GM21515 (cell line): Measurements from ENCODE around the gene ZBTB17.
"Not testable (repeated sequence)": the region's sequence is repeated elsewhere in the genome, so short reads cannot be mapped to it uniquely, and the experiment has no call there.

Source experiments
- ATAC-seq: cut with Tn5 transposase; IDR thresholded peaks from one replicate; pipeline ENCODE4 v1.9.1; 2021; ENCODE audit not compliant: unreplicated experiment

The ZBTB17 gene

DNA sequence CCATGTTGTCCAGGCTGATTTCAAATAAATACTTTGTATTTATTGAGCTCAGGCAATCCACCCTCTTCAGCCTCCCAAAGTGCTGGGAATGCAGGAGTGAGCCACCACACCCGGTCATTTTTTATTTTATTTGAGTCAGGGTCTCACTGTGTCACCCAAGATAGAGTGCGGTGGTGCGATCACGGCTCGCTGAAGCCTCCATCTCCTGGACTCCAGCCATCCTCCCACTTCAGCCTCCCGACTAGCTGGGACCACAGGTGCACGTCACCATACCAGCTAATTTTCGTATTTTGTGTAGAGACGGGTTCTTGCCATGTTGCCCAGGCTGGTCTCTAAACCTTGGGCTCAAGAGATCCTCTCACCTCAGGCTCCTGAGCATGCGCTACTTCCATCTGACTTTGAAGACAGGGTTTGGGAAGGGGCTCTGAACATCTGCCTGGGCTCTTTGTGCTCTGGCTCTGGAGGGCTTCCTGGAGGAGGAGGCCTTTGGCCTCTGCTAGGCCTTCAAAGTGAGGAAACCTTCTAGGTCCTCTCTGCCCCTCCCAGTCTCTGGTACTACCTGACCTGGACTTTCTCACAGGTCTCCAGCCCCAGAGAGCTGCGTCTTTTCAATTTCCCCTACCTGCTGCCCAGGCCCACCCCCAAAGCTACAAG, 36.2 kb upstream of the ZBTB17 start:
- no peak for ATAC-seq

DNA sequence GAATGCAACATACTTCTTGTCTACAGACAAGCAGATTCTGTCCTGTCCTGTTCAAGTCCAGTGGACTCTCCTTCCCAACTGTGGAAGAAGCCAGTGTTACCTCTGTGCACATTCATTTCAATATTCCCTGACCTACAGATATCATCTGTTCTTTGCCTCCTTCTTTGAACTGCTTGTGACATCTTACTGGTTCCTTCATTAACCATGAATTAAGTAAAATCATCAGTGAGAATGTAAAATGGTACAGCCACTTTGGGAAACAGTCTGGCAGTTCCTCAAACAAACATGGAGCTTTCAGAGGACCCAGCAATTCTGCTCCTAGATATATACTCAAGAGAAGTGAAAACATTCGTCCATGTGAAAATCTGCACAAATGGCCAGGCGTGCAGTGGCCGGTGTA, 34.9 kb upstream of the ZBTB17 start:
- no peak for ATAC-seq

DNA sequence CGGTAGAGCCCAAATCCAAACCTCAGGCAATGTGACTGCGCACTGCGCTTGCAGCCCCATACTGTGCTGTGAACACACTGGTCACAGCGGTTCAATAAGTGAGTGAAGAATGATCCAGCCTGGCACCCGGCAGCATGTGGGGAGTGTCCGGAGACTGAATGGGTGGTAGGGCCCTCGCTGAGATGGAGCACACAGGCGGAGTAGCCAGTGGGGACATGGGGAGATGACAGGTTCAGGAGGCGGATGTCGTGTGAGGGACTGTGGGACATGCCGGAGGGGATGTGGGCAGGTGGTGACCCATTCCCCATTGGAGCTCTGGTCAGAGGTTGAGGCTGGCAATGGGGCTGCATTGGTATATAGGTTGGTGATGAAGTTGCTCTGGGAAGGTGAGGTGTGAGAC, 33.8 kb upstream of the ZBTB17 start:
- no peak for ATAC-seq

DNA sequence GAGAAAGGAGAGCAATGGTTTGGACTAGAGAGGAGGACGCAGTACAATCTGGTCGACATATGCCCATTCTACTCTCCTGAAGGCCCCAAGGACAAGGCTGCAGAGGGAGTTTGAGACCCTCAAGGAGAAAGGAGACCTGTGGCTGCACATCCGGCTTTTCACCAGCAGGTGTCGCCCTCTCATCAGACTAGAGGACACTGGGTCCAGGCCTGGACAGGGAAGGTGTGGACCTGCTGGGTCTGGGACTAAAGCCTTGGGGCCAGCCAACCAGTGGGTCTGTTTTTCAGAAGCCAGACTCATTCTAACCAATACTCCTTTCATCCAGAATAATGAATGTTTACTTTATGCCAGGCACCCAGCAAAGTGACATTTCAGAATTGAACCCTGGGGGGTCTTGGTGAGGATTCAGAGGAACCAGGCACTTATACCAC, 33.1 kb upstream of the ZBTB17 start:
- ATAC-seq: no peak

DNA sequence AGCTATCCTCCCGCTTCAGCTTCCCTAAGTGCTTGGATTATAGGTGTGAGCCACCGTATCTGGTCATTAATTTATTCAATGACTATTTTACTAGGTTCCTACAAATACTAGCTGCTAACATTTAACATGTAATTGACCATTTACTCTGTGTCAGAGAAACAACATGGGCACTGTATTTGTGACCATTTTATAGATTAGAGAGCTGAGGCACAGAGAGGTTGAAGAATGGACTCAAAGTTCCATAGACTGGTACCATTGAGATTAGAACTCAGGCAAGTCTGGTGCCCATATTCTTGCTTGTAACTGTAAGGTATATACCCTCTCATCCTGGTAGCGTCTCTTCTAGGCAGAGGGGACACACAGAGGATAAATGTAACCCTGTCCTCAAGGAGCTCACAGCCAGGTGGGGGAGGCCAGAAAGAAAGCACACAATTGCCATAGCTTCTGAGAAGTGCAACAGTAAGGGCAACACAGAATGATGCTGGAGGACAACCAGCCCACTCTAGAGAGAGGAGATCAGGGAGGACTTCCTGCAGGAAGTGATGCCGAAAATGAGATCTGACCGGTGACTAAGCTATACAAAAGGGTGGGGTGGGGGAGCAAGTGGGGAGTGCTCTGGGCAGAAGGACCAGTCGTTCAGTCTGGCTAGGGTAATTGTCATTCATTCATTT, 31.9 kb upstream of the ZBTB17 start:
- ATAC-seq: no peak

DNA sequence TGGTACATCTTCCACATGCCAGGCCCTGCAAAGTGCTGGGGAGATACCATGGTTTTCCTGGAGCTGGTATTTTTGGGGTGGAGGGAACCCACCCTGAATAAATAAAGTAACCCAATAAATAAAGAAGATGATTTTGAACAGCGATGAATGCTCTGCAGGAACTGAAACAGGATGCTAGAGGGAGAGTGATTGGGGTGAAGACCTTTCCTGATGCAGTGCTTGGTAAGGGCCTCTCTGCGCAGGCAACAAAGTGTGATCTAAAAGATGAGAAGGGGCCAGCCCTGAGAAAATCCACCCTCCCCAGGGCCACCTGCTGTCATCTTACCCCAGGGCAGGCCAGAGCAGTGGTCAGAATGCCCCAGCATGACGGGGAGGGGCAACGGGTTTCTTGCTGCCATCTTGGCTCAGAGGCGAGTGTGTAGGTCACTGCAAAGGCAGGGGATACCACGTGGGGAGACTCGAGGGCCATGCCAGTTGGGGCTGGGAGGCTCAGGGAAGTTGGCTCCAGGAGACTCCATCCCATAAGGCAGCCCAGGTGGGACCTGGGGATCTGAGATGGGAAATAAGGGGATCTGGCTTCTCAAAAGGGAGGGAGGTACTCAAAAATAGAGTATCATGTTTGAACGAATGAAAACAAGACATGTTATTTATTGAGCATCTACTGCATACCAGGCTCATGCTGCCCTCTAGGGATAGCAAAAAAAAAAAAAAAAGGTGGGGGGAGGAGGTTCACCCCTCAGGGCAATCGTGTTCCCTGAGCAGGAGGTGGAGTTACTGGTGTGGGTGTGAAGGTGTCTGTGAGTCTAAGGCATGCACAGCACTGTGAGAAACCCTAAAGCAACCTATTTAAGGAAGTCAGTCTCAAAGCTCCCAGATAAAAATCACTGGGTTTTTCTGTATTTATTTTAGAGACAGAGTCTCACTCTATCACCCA, 30.9 kb upstream of the ZBTB17 start:
- ATAC-seq: no peak

DNA sequence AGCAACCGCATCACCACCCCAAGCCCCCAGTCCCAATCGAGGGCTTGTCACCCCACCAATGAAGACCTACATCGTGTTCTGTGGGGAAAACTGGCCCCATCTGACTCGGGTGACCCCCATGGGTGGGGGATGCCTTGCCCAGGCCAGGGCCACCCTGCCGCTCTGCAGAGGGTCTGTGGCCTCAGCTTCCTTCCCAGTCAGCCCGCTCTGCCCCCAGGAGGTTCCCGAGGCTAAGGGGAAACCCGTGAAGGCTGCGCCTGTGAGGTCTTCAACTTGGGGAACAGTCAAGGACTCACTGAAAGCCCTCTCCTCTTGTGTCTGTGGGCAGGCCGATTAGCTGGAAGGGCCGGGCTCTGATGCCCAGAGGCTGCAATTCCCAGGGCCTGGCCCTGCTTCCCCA, 30.1 kb upstream of the ZBTB17 start:
- no peak for ATAC-seq

DNA sequence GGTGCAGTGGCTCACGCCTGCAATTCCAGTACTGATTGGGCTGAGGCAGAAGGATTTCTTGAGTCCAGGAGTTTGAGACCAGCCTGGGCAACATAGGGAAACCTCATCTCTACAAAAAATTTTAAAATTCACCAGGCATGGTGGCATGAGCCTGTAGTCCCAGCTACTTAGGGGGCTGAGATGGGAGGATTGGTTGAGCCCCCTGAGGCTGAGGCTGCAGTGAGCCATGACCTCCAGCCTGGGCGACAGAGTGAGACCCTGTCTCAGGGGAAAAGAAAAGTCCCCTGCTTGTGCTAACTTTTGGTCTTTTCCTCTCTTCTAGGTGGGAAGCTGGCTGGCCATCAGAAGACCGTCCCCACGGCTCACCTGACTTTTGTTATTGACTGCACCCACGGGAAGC, 29.7 kb upstream of the ZBTB17 start:
- no peak for ATAC-seq

DNA sequence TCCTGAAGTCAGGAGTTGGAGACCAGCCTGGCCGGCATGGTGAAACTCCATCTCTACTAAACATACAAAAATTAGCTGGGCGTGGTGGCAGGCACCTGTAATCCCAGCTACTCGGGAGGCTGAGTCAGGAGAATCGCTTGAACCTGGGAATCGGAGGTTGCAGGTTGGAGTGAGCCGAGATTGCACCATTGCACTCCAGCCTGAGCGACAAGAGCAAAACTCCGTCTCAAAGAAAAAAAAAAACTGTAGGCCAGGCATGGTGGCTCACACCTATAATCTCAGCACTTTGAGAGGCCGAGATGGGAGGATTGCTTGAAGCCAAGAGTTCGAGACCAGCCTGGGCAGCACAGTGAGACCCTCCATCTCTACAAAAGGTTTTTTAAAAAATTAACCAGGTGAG, 25.4 kb upstream of the ZBTB17 start:
- ATAC-seq: not testable (repeated sequence)

DNA sequence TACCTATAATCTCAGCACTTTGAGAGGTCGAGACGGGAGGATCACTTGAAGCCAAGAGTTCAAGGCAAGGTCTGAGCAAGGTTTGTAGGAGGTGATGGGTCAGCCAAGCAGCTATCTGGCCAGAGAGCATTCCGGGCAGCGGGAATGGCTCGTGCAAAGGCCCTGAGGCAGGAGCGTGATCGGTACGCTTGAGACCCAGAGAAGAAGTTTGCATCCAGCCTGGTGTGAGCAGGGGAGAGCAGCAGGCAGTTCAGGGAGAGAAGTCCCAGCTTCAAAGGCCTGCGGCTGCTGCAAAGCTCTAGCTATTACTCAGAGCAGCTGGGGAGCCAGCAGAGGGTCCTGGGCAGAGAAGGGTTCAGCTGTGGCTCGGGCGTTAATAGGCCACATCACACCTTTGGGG, 23.0 kb upstream of the ZBTB17 start:
- ATAC-seq: no peak

DNA sequence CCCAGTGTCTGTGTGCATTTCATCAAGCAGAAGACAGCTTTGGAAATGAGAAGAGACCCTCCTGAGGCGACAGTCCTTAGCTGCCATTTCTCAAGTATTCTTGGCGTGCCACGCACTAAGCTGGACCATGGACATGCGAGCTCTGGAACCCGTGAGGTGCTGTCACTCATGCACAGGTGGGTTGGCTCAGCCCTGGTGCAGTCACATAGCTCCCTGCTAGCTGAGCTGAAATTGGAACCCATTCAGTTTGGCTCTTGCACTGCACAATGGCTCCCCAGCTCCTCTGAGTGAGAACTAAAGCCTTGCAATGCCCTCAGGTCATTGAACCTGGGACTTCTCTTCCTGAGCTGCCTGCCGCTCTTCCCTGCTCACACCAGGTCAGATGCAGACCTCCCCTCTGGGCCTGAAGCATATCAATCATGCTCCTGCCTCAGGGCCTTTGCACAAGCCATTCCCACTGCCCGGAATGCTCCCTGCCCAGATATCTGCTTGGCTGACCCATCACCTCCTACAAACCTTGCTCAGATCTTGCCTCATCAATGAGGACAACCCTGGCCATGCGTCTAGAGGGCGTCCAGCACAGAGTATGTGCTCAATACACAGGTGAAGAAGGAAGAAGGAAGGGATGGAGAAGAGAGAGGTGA, 21.9 kb upstream of the ZBTB17 start:
- ATAC-seq: no peak

DNA sequence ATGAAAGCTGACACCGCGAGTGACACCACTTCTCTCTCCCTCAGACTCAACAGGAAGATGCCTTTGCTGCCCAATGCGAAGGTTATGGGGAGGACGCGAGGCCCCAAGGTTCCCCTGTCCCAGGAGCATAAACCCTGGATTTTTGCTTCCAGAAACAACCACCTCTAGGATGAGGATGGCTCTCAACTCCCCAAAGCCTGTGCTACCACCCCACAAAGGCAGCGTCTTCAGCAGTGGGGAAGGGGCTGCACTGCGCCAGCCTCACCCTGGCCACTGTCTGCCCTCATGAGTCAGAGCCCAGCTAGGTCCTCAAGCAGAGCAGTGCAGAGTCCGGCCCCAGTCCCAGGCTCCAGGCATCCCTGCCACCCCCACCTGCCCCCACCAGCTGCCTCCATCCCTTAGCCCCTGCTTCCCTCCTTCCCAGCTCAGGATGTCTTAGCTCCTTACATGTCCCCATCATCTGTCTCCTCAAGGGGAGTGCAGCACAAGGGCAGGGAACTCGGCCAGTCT, 21.2 kb upstream of the ZBTB17 start:
- no peak for ATAC-seq

DNA sequence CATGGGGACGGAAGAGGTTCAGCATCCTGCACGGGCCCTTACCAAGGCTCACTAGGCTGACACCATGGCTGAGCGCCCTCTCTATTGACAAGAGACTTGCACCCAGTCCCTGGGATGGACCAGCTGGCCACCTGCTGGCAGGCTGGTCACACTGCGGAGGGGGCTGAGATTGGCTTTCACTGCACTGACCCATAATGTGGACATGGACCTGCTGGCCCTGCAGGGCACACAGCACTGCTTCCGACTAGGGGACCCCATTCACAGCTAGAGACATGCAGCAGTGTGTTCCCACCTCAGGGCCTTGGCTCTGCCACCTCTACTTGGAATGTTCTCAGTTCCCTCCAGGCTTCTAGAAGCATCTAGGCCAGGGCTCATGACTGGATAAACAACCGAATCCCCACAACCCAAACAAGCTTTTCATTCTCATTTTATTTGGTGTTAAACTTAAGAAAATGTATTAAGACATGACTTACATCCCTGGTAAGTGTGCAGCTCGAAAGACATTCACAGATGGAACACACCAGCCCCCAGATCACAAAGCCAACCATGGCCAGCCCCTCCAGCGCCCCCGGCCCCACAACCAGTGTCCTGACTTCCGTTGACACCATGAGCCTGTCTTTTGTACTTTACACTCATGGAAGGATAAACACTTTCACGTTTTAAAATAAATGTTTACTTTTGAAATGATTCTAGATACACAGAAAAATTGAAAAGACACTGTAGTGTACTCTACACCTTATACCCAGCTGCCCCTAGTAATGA, 18.9 kb upstream of the ZBTB17 start:
- ATAC-seq: no peak

DNA sequence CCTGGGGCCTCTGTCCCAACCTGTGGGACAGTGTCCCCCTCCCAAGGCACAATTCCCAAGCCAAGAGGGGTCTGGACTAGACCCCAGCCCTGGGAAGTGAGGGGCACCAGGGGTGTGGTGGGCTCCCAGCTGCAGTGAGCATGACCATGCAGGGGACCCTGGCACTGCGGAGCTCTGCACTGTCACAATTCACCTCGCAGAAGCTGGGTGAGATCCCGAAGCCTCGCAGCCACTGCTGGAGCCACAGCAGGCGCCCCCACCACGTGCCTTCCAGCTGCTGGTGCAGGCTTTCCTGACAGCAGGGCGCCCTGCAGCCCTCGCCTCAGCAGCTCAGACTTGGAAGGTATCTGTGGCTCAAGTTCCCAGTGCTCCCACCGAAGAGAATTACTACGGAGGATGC, 18.2 kb upstream of the ZBTB17 start:
- no peak for ATAC-seq

DNA sequence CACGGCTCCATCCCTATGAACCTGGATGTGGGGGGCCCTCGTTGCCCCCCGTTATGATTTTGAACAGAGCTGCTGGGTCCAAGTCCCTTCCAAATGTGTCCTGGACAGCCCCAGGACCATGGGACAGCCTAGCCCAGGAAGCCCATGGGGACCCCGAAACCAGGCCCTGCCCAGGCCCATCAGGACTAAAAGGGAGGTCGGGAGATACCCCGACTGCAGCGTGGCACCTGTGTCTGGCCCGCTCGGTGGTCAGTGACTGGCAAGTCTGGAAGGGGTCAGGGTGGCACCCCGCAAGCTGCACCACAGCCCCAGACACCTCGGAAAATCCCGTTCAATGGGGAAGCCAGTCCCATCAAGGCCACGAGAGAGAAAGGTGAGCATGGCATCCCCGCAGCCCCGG, 17.8 kb upstream of the ZBTB17 start:
- no peak for ATAC-seq

DNA sequence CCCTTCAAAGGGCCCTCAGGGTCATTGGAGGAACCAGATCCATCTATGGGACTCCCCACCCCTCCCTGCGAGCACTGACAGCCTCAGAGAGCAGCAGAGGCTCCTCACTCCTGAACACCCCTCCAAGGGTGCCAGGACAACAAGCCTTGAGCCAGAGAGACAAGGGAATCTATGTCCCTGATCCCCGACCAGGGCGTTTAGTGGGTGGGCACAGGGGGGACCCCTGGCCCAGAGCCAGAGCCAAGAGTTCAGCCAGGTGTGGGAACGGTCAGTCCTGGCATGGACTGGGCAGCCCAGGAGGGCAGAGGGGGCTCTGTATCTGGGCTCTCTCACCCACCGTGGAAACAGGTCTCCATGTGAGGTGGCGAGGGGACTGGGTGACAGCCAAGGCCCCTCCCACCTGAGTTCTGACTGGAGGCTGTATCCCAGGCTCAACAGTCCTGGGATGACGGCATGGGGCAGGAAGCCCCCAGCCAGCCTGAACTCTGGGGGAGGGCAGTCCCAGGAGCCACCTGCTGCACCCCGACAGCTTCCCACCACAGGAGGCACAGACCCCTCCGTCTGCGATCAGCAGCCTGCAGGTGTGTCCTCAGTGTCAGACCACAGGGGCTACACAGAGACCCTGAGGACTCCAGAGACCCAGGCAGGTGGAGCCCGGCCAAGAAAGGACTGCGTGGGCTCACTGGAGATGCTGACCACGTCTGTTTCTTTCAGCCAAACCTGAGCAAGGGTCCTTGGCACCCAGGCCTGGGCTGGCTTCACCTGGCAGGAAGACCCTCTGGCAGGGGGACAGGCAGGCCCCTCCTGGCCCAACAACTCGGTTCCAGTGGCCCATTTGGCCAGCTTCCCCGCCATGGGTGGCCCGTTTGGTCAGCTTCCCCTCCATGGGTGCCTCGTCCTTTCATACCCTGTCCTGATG, 16.9 kb upstream of the ZBTB17 start:
- ATAC-seq: no peak

DNA sequence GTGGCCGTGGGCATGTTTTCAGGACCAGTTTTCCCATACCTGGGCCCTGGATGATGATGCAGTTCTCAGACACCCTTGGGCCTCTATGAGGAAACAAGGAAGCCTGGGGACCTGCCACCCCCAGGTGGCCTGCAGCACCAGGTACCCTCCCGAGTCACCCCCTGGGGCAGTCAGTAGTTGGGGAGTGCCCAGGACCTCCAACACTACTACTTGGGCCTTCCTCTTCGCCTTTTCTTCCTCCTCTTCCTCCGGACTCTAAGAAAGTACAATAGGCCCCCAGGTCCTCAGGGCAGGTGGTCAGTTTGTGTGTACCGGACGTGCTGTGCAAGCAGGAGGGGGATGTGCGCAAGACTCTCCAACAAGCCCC, 16.3 kb upstream of the ZBTB17 start:
- ATAC-seq: no peak

DNA sequence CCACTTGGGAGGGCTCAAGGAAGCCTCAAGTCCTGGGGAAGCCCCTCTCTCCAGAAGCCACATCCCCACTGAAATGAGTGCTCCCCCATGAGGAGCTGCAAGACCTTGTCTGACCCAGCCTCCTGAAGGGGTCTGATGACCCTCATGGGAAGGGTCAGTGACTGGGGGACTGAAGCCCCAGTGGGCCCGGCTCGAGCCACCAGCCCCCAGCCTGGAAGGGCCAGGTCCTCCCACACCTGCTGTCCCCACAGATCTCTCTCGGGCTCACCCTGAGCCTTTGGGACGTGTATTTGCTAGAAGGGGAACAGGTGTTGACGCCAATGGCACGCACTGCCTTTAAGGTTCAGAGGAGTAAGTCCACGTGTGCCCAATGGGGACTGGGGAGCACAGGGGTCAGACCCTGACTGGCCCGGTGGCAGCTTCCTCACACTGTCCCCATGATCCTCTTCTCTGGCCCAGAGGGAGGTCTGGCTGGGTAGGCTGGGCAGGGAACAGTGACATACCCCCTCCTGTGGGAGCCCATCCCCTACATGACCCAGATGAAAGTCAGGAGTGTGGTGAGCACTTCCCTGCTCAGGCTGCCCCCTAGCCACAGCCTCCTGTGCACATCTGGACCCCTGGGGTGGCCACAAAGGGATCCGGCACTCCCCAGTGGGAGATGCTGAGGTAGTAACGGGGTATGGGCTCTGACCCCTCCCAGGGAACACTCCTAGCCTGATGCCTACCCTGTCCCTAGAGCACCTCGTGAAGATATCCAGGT, 15.7 kb upstream of the ZBTB17 start:
- no peak for ATAC-seq

DNA sequence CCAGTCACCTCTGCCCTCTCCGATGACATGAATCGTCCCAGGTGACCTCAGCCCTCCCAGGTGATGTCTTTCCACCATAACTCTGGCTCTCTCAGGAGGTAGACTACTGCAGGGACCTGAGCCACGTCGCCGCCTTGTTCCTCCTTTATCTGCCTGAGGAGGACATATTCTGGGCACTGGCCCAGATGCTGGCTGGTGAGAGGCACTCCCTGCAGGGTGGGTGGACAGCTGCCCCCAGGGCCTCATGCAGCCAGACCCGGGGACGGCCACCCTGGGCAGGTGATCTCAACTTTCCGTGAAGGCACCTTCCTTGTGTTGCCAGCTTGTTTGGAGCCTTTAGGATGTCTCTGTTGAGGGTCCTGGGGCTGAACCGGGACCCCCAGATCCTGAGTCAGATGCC, 13.9 kb upstream of the ZBTB17 start:
- ATAC-seq: no peak
